Measurements from ENCODE around the gene SNX9.

SNX9 gene

GRCh38 chr6:157985378-157986155 lies 162.5 kb downstream of the SNX9 start:
- in situ Hi-C loops (cut with MboI; ENCODE audit: low sequenced_read_pairs): no loop called here

GRCh38 chr6:157987788-157988699 lies 165.0 kb downstream of the SNX9 start:
- in situ Hi-C loops (cut with MboI; ENCODE audit: low sequenced_read_pairs): no loop called here

GRCh38 chr6:157988700-157989063 lies 165.6 kb downstream of the SNX9 start:
- in situ Hi-C loops (cut with MboI; ENCODE audit: low sequenced_read_pairs): no loop called here

- in situ Hi-C loops (cut with MboI; ENCODE audit: low sequenced_read_pairs): no loop called here
Observed at GRCh38 chr6:157989541-157990289, 166.7 kb downstream of the SNX9 start.

GRCh38 chr6:157990321-157991066 lies 167.4 kb downstream of the SNX9 start:
- in situ Hi-C loops (cut with MboI; ENCODE audit: low sequenced_read_pairs): no loop called here

GRCh38 chr6:157991067-157991432 lies 168.0 kb downstream of the SNX9 start:
- in situ Hi-C loops (cut with MboI; ENCODE audit: low sequenced_read_pairs): no loop called here

- in situ Hi-C loops (cut with MboI; ENCODE audit: low sequenced_read_pairs): no loop called here
Observed at GRCh38 chr6:157993076-157993475, 170.0 kb downstream of the SNX9 start.

GRCh38 chr6:157994125-157994795 lies 171.2 kb downstream of the SNX9 start:
- in situ Hi-C loops (cut with MboI; ENCODE audit: low sequenced_read_pairs): no loop called here
